Measurements from ENCODE around the gene SIRPA. TPM values are rescaled to one million over a fixed set of nuclear protein-coding genes. Genes with fewer than 3 reads are reported as not detected.
A peak's percentile ranks its signal among the peaks of the same experiment; 100 is the strongest.

SIRPA gene
- total and polyA plus RNA-seq, 2 experiments from 2014 or later: 93.3 to 101 TPM

GRCh38 chr20:1870323-1870722 lies 24.9 kb upstream of the SIRPA start:
- no peaks in the 10 kb centered on the region for H4K20me1 ChIP-seq (ENCODE audit: insufficient read depth)
- no peaks in the 10 kb centered on the region for H3K36me3 ChIP-seq (ENCODE audit: low read depth)
- no peak overlapping the region for H3K27ac ChIP-seq
- H3K9ac ChIP-seq: no peak overlapping the region
- H3K4me3 ChIP-seq: no peak overlapping the region
- no peak for DNase-seq
- H3K4me2 ChIP-seq (ENCODE audit: unreplicated experiment): no peak overlapping the region
- no peaks in the 10 kb centered on the region for H3K79me2 ChIP-seq (ENCODE audit: insufficient read depth)
- 95 to 97% methylated on average over 4 of the region's 4 CpGs for WGBS, 2 experiments (ENCODE audit: low coverage in 1 of 2, low lambda C conversion rate in 2 of 2, missing lambda C conversion rate in 2 of 2)
- H3K27me3 ChIP-seq (replicated peaks; ENCODE audit: insufficient read depth): no peaks in the 10 kb centered on the region
- no peak for TF ChIP-seq EZH2phosphoT487 (IDR thresholded peaks at IDR 0.05; ENCODE audit: insufficient read depth, low read depth)
- no peak for TF ChIP-seq EZH2 (IDR thresholded peaks at IDR 0.05; ENCODE audit: insufficient read depth, poor library complexity, severe bottlenecking)
- H3F3A ChIP-seq (ENCODE audit: insufficient read depth): no peaks in the 10 kb centered on the region
- no peaks in the 10 kb centered on the region for H3K9me3 ChIP-seq (ENCODE audit: low read depth)
- H3K4me1 ChIP-seq (ENCODE audit: insufficient read depth): peaks cover 9% of the 10 kb centered on the region
- no peak overlapping the region for H2AFZ ChIP-seq
- in situ Hi-C loops (cut with MboI): no loop called here
- H3K9me2 ChIP-seq (ENCODE audit: insufficient read depth): no peaks in the 10 kb centered on the region

- Histone ChIP-seq H3K4me2 (ENCODE audit: unreplicated experiment) (no peak overlapping the region), H3K9me2 (ENCODE audit: insufficient read depth) (no peaks in the 10 kb centered on the region), H3K27ac (no peak overlapping the region), H3K9ac (no peak overlapping the region), H3F3A (ENCODE audit: insufficient read depth) (no peaks in the 10 kb centered on the region), H3K27me3 (replicated peaks; ENCODE audit: insufficient read depth) (no peaks in the 10 kb centered on the region), H2AFZ (no peak overlapping the region), H3K36me3 (ENCODE audit: low read depth) (no peaks in the 10 kb centered on the region), H3K9me3 (ENCODE audit: low read depth) (no peaks in the 10 kb centered on the region), H4K20me1 (ENCODE audit: insufficient read depth) (no peaks in the 10 kb centered on the region), H3K4me3 (no peak overlapping the region), H3K4me1 (ENCODE audit: insufficient read depth) (peaks cover 9% of the 10 kb centered on the region), H3K79me2 (ENCODE audit: insufficient read depth) (no peaks in the 10 kb centered on the region)
- TF ChIP-seq EZH2 (IDR thresholded peaks at IDR 0.05; ENCODE audit: insufficient read depth, poor library complexity, severe bottlenecking): no peak
- no peak for TF ChIP-seq EZH2phosphoT487 (IDR thresholded peaks at IDR 0.05; ENCODE audit: insufficient read depth, low read depth)
- WGBS, 2 experiments (ENCODE audit: low coverage in 1 of 2, low lambda C conversion rate in 2 of 2, missing lambda C conversion rate in 2 of 2): 62 to 70% methylated on average over 12 to 17 of the region's 17 CpGs
- in situ Hi-C loops (cut with MboI): no loop called here
- no peak for DNase-seq
Observed at GRCh38 chr20:1870792-1871550, 24.2 kb upstream of the SIRPA start.

GRCh38 chr20:1871807-1872458 lies 23.3 kb upstream of the SIRPA start:
- Histone ChIP-seq H3K27me3 (replicated peaks; ENCODE audit: insufficient read depth) (no peaks in the 10 kb centered on the region), H3K9ac (no peak overlapping the region), H3K4me1 (ENCODE audit: insufficient read depth) (peaks cover 9% of the 10 kb centered on the region), H3K79me2 (ENCODE audit: insufficient read depth) (no peaks in the 10 kb centered on the region), H3F3A (ENCODE audit: insufficient read depth) (no peaks in the 10 kb centered on the region), H3K36me3 (ENCODE audit: low read depth) (no peaks in the 10 kb centered on the region), H3K4me3 (no peak overlapping the region), H3K27ac (no peak overlapping the region), H3K4me2 (ENCODE audit: unreplicated experiment) (no peak overlapping the region), H3K9me3 (ENCODE audit: low read depth) (no peaks in the 10 kb centered on the region), H2AFZ (no peak overlapping the region), H3K9me2 (ENCODE audit: insufficient read depth) (no peaks in the 10 kb centered on the region), H4K20me1 (ENCODE audit: insufficient read depth) (no peaks in the 10 kb centered on the region)
- DNase-seq: peak; percentile 50
- in situ Hi-C loops (cut with MboI): no loop called here
- 86 to 87% methylated on average over 7 of the region's 7 CpGs for WGBS, 2 experiments (ENCODE audit: low coverage in 1 of 2, low lambda C conversion rate in 2 of 2, missing lambda C conversion rate in 2 of 2)
- TF ChIP-seq EZH2phosphoT487 (IDR thresholded peaks at IDR 0.05; ENCODE audit: insufficient read depth, low read depth): no peak
- TF ChIP-seq EZH2 (IDR thresholded peaks at IDR 0.05; ENCODE audit: insufficient read depth, poor library complexity, severe bottlenecking): no peak

- H3K27ac ChIP-seq: no peak overlapping the region
- peak; percentile 56 for DNase-seq
- H2AFZ ChIP-seq: no peak overlapping the region
- H3K9me2 ChIP-seq (ENCODE audit: insufficient read depth): no peaks in the 10 kb centered on the region
- H3K9me3 ChIP-seq (ENCODE audit: low read depth): no peaks in the 10 kb centered on the region
- TF ChIP-seq EZH2phosphoT487 (IDR thresholded peaks at IDR 0.05; ENCODE audit: insufficient read depth, low read depth) (no peak), EZH2 (IDR thresholded peaks at IDR 0.05; ENCODE audit: insufficient read depth, poor library complexity, severe bottlenecking) (no peak)
- no peaks in the 10 kb centered on the region for H3F3A ChIP-seq (ENCODE audit: insufficient read depth)
- no peaks in the 10 kb centered on the region for H4K20me1 ChIP-seq (ENCODE audit: insufficient read depth)
- 43 to 52% methylated on average over 3 of the region's 3 CpGs for WGBS, 2 experiments (ENCODE audit: low coverage in 1 of 2, low lambda C conversion rate in 2 of 2, missing lambda C conversion rate in 2 of 2)
- H3K4me3 ChIP-seq: no peak overlapping the region
- H3K4me1 ChIP-seq (ENCODE audit: insufficient read depth): peaks cover 9% of the 10 kb centered on the region
- H3K36me3 ChIP-seq (ENCODE audit: low read depth): no peaks in the 10 kb centered on the region
- in situ Hi-C loops (cut with MboI): no loop called here
- H3K27me3 ChIP-seq (replicated peaks; ENCODE audit: insufficient read depth): no peaks in the 10 kb centered on the region
- H3K79me2 ChIP-seq (ENCODE audit: insufficient read depth): no peaks in the 10 kb centered on the region
- H3K4me2 ChIP-seq (ENCODE audit: unreplicated experiment): no peak overlapping the region
- no peak overlapping the region for H3K9ac ChIP-seq
Observed at GRCh38 chr20:1872459-1873097, 22.6 kb upstream of the SIRPA start.

Data from GM23248 (cell line).